K562 (cell line): ENCODE data around the gene CCR2. TPM values are rescaled to one million over a fixed set of nuclear protein-coding genes. Genes with fewer than 3 reads are reported as not detected.

Experiments
- BDP1 ChIP-seq: IDR thresholded peaks from 3 replicates; pipeline ENCODE4 v1.6.1; 2011; ENCODE audit not compliant: insufficient read length, insufficient read depth
- CBFB ChIP-seq: sonication (generic); formaldehyde crosslinking; IDR thresholded peaks from 2 replicates; pipeline ENCODE4 v1.4.0; 2020; ENCODE audit warnings: mild to moderate bottlenecking, missing genetic modification reagents
- ETV6 ChIP-seq, 3 experiments: fragments of 150-350 bp in 1 of 3; sonication (generic) in 1 of 3; formaldehyde crosslinking in 1 of 3; IDR thresholded peaks; 2 replicates each; pipeline versions ENCODE4 v1.6.1 to v1.8.0; 2014 to 2022; ENCODE audit warnings: borderline replicate concordance in 2 of 3, low read depth in 2 of 3, antibody characterized with exemption in 1 of 3, low read length in 1 of 3, mild to moderate bottlenecking in 1 of 3, missing genetic modification reagents in 1 of 3
- GATA2 ChIP-seq: sonication (generic); formaldehyde crosslinking; IDR thresholded peaks from 2 replicates; pipeline ENCODE4 v1.4.0; 2020; ENCODE audit warnings: mild to moderate bottlenecking, missing genetic modification reagents
- HMG20B ChIP-seq: fragments of 250-450 bp; sonication (Bioruptor Pico); IDR thresholded peaks from 2 replicates; pipeline ENCODE4 v1.5.0; 2021; ENCODE audit warnings: mild to moderate bottlenecking
- HMGN3 ChIP-seq: IDR thresholded peaks from 2 replicates; pipeline ENCODE4 v1.6.1; 2011; ENCODE audit warnings: borderline replicate concordance, low read depth, mild to moderate bottlenecking, mixed read lengths, low read length; ENCODE audit not compliant: insufficient read length; ENCODE audit errors: extremely low read depth
- KAT8 ChIP-seq: fragments of 450-650 bp; IDR thresholded peaks from 2 replicates; pipeline ENCODE4 v1.6.1; 2016; ENCODE audit warnings: low read depth, mild to moderate bottlenecking
- MYBL2 ChIP-seq, 2 experiments: fragments of 450-650 bp in 1 of 2; sonication (generic) in 1 of 2; formaldehyde crosslinking in 1 of 2; IDR thresholded peaks; 2 replicates each; pipeline versions ENCODE4 v1.6.1 to v1.8.1; 2017 to 2022; ENCODE audit warnings: borderline replicate concordance in 1 of 2, inconsistent platforms in 1 of 2, low read depth in 1 of 2, mild to moderate bottlenecking in 1 of 2, missing genetic modification reagents in 1 of 2, moderate library complexity in 1 of 2
- NR4A1 ChIP-seq, 2 experiments: fragments of 250-450 bp in 1 of 2; fragments of 450-650 bp in 1 of 2; sonication (Bioruptor Pico) in 1 of 2; IDR thresholded peaks; 2 replicates each; pipeline versions ENCODE4 v1.4.0 to v1.6.1; 2016 to 2020; ENCODE audit warnings: mild to moderate bottlenecking in 2 of 2, missing compliant biosample characterization in 1 of 2, missing genetic modification characterization in 1 of 2, moderate library complexity in 1 of 2
- PRPF4 ChIP-seq: fragments of 200-400 bp; formaldehyde crosslinking; IDR thresholded peaks from one replicate; pipeline ENCODE4 v1.6.1; 2017; ENCODE audit warnings: low read length, low read depth, mild to moderate bottlenecking; ENCODE audit not compliant: insufficient read depth, poor library complexity, severe bottlenecking
- SMARCB1 ChIP-seq: IDR thresholded peaks from 2 replicates; pipeline ENCODE4 v1.6.1; 2011; ENCODE audit warnings: improper control_type of control experiment, low read depth; ENCODE audit not compliant: insufficient read length
- SNIP1 ChIP-seq: fragments of 450-650 bp; IDR thresholded peaks from 2 replicates; pipeline ENCODE4 v1.7.1; 2017; ENCODE audit warnings: low read depth, mild to moderate bottlenecking
- ZBTB9 ChIP-seq: fragments of 450-650 bp; formaldehyde crosslinking; IDR thresholded peaks from 2 replicates; pipeline ENCODE4 v1.4.0; 2020; ENCODE audit warnings: mild to moderate bottlenecking, moderate library complexity
- ZNF23 ChIP-seq: fragments of 250-450 bp; sonication (Bioruptor Pico); IDR thresholded peaks from 2 replicates; pipeline ENCODE4 v1.4.0; 2020; ENCODE audit warnings: mild to moderate bottlenecking
- ZNF347 ChIP-seq: fragments of 450-650 bp; formaldehyde crosslinking; IDR thresholded peaks from 2 replicates; pipeline ENCODE4 v1.4.0; 2020; ENCODE audit warnings: low read depth, mild to moderate bottlenecking, moderate library complexity
- ZNF699 ChIP-seq: fragments of 250-450 bp; sonication (Bioruptor Pico); IDR thresholded peaks from 2 replicates; pipeline ENCODE4 v1.8.0; 2021; ENCODE audit warnings: mild to moderate bottlenecking, moderate library complexity; ENCODE audit not compliant: insufficient replicate concordance
- polyA plus RNA-seq, 8 experiments: library from polyadenylated mRNA; depleted of rRNA in 4 of 8; stranded (reverse) in 5 of 8; unstranded in 3 of 8; fragments of >200 nt; fragmentation: Nextera tagmentation in 2 of 8; fragmentation: Illumina TruSeq in 1 of 8; extraction: Ambion mirVana in 2 of 8; extraction: Trizol in 1 of 8; gene quantifications; 2 replicates each; pipeline versions ENCODE4 v1.2.1 to v1.2.3, GENCODE V29; 2011 to 2014; ENCODE audit warnings: inconsistent platforms in 1 of 8, missing spikeins in 1 of 8
- total RNA-seq, 7 experiments: library from RNA; depleted of rRNA in 6 of 7; stranded (reverse); fragments of >200 nt in 6 of 7; fragmentation: Illumina TruSeq in 2 of 7; extraction: Trizol in 2 of 7; gene quantifications; 2 replicates each; pipeline versions ENCODE4 v1.2.1 to v1.2.3, GENCODE V29; 2011 to 2021; ENCODE audit warnings: low replicate concordance in 1 of 7
- TF ChIP-seq, protein P1 (sequence below): fragments of 250-450 bp; sonication (Bioruptor Pico); IDR thresholded peaks from 2 replicates; pipeline ENCODE4 v1.8.0; 2022; ENCODE audit warnings: moderate library complexity, mild to moderate bottlenecking, inconsistent platforms
- TF ChIP-seq, protein P2 (sequence below): IDR thresholded peaks from 2 replicates; pipeline ENCODE4 v1.6.1; 2016; ENCODE audit warnings: missing genetic modification characterization, missing compliant biosample characterization
- TF ChIP-seq, protein P3 (sequence below), 2 experiments: fragments of 200-800 bp in 1 of 2; sonication (Bioruptor generic) in 1 of 2; sonication (generic) in 1 of 2; formaldehyde crosslinking in 1 of 2; IDR thresholded peaks in 1 of 2; conservative IDR thresholded peaks in 1 of 2; 2 replicates each; pipeline versions ENCODE4 v1.5.0 to v1.6.1; 2016 to 2020; ENCODE audit warnings: missing compliant biosample characterization in 1 of 2, missing genetic modification characterization in 1 of 2, missing genetic modification reagents in 1 of 2

CCR2 gene
- total and polyA plus RNA-seq, 9 of the 15 experiments (the other 6 are each of a cell fraction or from before 2014, with no cell fraction given) = not detected

GRCh38 chr3:46386205-46386604, 32.3 kb downstream of the CCR2 start (continued):
- TF ChIP-seq, protein P1, sequence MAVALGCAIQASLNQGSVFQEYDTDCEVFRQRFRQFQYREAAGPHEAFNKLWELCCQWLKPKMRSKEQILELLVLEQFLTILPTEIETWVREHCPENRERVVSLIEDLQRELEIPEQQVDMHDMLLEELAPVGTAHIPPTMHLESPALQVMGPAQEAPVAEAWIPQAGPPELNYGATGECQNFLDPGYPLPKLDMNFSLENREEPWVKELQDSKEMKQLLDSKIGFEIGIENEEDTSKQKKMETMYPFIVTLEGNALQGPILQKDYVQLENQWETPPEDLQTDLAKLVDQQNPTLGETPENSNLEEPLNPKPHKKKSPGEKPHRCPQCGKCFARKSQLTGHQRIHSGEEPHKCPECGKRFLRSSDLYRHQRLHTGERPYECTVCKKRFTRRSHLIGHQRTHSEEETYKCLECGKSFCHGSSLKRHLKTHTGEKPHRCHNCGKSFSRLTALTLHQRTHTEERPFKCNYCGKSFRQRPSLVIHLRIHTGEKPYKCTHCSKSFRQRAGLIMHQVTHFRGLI (CRISPR knock-in tag) = no peak
- TF ChIP-seq HMGN3 = no peak
- TF ChIP-seq, protein P2, sequence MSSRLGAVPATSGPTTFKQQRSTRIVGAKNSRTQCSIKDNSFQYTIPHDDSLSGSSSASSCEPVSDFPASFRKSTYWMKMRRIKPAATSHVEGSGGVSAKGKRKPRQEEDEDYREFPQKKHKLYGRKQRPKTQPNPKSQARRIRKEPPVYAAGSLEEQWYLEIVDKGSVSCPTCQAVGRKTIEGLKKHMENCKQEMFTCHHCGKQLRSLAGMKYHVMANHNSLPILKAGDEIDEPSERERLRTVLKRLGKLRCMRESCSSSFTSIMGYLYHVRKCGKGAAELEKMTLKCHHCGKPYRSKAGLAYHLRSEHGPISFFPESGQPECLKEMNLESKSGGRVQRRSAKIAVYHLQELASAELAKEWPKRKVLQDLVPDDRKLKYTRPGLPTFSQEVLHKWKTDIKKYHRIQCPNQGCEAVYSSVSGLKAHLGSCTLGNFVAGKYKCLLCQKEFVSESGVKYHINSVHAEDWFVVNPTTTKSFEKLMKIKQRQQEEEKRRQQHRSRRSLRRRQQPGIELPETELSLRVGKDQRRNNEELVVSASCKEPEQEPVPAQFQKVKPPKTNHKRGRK = no peak
- TF ChIP-seq HMG20B (CRISPR knock-in tag) = no peak
- no peak for TF ChIP-seq ZNF23
- TF ChIP-seq, protein P3, sequence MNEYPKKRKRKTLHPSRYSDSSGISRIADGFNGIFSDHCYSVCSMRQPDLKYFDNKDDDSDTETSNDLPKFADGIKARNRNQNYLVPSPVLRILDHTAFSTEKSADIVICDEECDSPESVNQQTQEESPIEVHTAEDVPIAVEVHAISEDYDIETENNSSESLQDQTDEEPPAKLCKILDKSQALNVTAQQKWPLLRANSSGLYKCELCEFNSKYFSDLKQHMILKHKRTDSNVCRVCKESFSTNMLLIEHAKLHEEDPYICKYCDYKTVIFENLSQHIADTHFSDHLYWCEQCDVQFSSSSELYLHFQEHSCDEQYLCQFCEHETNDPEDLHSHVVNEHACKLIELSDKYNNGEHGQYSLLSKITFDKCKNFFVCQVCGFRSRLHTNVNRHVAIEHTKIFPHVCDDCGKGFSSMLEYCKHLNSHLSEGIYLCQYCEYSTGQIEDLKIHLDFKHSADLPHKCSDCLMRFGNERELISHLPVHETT (CRISPR knock-in tag; conservative IDR thresholded peaks at IDR 0.05 in 1 of 2, IDR thresholded peaks at IDR 0.05 in 1 of 2) = peak in 1 of 2 experiments; percentile 39; a peak in 1 of 4 replicates
- no peak for TF ChIP-seq SNIP1
- TF ChIP-seq PRPF4 = no peak
- no peak for TF ChIP-seq ZBTB9 (CRISPR knock-in tag)
- TF ChIP-seq ETV6 (IDR thresholded peaks at IDR 0.05; ENCODE audit: borderline replicate concordance in 1 of 2, low read depth in 2 of 2, low read length in 1 of 2) = no peak
- TF ChIP-seq ETV6 (CRISPR knock-in tag; IDR thresholded peaks at IDR 0.05; ENCODE audit: borderline replicate concordance) = no peak
- TF ChIP-seq SMARCB1 = no peak
- no peak for TF ChIP-seq BDP1
- no peak for TF ChIP-seq CBFB (CRISPR knock-in tag)
- TF ChIP-seq ZNF347 = no peak
- no peak for TF ChIP-seq ZNF699 (CRISPR knock-in tag)
- peak; percentile 94 for TF ChIP-seq GATA2
- TF ChIP-seq KAT8 = no peak
- TF ChIP-seq NR4A1 (CRISPR knock-in tag; IDR thresholded peaks at IDR 0.05) = no peak
- no peak for TF ChIP-seq NR4A1 (tag; IDR thresholded peaks at IDR 0.05)
- no peak for TF ChIP-seq MYBL2 (IDR thresholded peaks at IDR 0.05; ENCODE audit: low read depth)
- no peak for TF ChIP-seq MYBL2 (CRISPR knock-in tag; IDR thresholded peaks at IDR 0.05; ENCODE audit: borderline replicate concordance)
